Stomach (tissue), 4 donors: ENCODE results near the gene CRTAC1.

Experiments
- EP300 ChIP-seq: sonication (generic); formaldehyde crosslinking; IDR thresholded peaks from one replicate; pipeline ENCODE4 v1.6.1; 2017; ENCODE audit warnings: antibody characterized with exemption
- POLR2A ChIP-seq, 4 donors: fragments of 450-650 bp; IDR thresholded peaks; one replicate each; pipeline ENCODE4 v1.6.1; 2016; ENCODE audit warnings: antibody characterized with exemption in 4 of 4, control low read depth in 2 of 4, mild to moderate bottlenecking in 1 of 4, moderate library complexity in 1 of 4
- POLR2AphosphoS5 ChIP-seq, 3 donors: sonication (generic); formaldehyde crosslinking; IDR thresholded peaks; one replicate each; pipeline ENCODE4 v1.6.1; 2016; ENCODE audit warnings: antibody characterized with exemption in 3 of 3
- TF ChIP-seq, protein P1 (sequence below), 7 experiments: fragments of 450-650 bp in 4 of 7; fragments of 200-600 bp in 3 of 7; sonication (generic) in 3 of 7; IDR thresholded peaks; one replicate each; pipeline ENCODE4 v1.5.1; 2016 to 2019; ENCODE audit warnings: antibody characterized with exemption in 7 of 7, control low read depth in 2 of 7, mild to moderate bottlenecking in 1 of 7

DNA sequence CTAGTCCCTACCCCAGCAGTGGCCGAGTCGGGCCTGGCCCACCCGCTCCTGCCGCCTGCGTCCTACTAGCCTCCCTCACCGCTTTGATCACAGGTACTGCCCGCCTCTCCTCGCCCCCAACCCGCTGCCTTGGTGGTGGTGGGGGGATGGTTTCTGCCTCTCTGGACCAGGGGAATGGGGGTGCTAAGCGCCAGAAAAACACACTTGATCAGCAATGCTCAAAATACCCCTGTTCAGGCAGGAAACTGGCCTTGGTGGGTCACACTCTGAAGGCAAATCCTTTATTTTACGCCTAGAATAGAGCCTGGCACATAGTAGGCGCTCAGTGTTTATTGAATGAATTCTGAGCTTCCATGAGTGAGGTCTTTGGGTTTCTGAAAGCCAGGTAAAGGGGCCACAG, 1.0 kb upstream of the CRTAC1 start:
- TF ChIP-seq, protein P1, sequence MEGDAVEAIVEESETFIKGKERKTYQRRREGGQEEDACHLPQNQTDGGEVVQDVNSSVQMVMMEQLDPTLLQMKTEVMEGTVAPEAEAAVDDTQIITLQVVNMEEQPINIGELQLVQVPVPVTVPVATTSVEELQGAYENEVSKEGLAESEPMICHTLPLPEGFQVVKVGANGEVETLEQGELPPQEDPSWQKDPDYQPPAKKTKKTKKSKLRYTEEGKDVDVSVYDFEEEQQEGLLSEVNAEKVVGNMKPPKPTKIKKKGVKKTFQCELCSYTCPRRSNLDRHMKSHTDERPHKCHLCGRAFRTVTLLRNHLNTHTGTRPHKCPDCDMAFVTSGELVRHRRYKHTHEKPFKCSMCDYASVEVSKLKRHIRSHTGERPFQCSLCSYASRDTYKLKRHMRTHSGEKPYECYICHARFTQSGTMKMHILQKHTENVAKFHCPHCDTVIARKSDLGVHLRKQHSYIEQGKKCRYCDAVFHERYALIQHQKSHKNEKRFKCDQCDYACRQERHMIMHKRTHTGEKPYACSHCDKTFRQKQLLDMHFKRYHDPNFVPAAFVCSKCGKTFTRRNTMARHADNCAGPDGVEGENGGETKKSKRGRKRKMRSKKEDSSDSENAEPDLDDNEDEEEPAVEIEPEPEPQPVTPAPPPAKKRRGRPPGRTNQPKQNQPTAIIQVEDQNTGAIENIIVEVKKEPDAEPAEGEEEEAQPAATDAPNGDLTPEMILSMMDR (IDR thresholded peaks at IDR 0.05): no peak
- TF ChIP-seq POLR2A (IDR thresholded peaks at IDR 0.05): no peak
- TF ChIP-seq EP300: no peak
- TF ChIP-seq POLR2AphosphoS5 (IDR thresholded peaks at IDR 0.05): no peak
